ENCODE data around the gene JAM3.

GRCh38 chr11:134045799-134046635 is 22.9 kb upstream of the JAM3 start:
- TF ChIP-seq, protein P1, sequence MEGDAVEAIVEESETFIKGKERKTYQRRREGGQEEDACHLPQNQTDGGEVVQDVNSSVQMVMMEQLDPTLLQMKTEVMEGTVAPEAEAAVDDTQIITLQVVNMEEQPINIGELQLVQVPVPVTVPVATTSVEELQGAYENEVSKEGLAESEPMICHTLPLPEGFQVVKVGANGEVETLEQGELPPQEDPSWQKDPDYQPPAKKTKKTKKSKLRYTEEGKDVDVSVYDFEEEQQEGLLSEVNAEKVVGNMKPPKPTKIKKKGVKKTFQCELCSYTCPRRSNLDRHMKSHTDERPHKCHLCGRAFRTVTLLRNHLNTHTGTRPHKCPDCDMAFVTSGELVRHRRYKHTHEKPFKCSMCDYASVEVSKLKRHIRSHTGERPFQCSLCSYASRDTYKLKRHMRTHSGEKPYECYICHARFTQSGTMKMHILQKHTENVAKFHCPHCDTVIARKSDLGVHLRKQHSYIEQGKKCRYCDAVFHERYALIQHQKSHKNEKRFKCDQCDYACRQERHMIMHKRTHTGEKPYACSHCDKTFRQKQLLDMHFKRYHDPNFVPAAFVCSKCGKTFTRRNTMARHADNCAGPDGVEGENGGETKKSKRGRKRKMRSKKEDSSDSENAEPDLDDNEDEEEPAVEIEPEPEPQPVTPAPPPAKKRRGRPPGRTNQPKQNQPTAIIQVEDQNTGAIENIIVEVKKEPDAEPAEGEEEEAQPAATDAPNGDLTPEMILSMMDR (IDR thresholded peaks at IDR 0.05) = peak; percentile 26 to 64 (median 58)
- TF ChIP-seq POLR2A (IDR thresholded peaks at IDR 0.05) = no peak
